Heart left ventricle (tissue), 13 donors: Measurements from ENCODE around the gene COL23A1.

Experiments used
- POLR2A ChIP-seq, 2 donors: fragments of 450-650 bp; IDR thresholded peaks; one replicate each; pipeline ENCODE4 v1.6.1; 2017; ENCODE audit warnings: antibody characterized with exemption in 2 of 2, mild to moderate bottlenecking in 2 of 2, moderate library complexity in 2 of 2
- TF ChIP-seq, protein P1 (sequence below), 12 donors: fragments of 200-600 bp; sonication (generic) in 4 of 12; IDR thresholded peaks; one replicate each; pipeline versions ENCODE4 v1.5.0 to v1.8.0; 2018 to 2022; ENCODE audit warnings: antibody characterized with exemption in 12 of 12, mild to moderate bottlenecking in 5 of 12
- donor health status: ischemic (EF 13 %, LVEDD 7.1; RV severe dilation, severe dysfunction).
- donor health status: DM: no; HTN: yes; CAD: no.
- donor health status: DM: no; HTN: no; CAD: no.
- donor health status: ischemic (EF 25% LVEDD 6.9; RV normal size, moderate dysfunction).
- donor health status: ischemic (EF 25% LVEDD 5.7; RV mildly dilated, moderate dysfunction).
- donor health status: ischemic (EF 35%, LVEDD 5.7; RV mildly dilated, moderate dysfunction).
- donor health status: nonischemic (EF 11% LVEDD 7.7; RV severe dilation, severe dysfunction).
- donor health status: DM: yes; HTN: yes; CAD: no.
- donor health status: PGD.
- donor health status: ischemic (EF 29% LVEDD 5.4; RV normal size, mild dysfunction).
- donor health status: nonischemic (EF 23%, LVEDD 6.1; RV moderate dilation, normal function).

DNA sequence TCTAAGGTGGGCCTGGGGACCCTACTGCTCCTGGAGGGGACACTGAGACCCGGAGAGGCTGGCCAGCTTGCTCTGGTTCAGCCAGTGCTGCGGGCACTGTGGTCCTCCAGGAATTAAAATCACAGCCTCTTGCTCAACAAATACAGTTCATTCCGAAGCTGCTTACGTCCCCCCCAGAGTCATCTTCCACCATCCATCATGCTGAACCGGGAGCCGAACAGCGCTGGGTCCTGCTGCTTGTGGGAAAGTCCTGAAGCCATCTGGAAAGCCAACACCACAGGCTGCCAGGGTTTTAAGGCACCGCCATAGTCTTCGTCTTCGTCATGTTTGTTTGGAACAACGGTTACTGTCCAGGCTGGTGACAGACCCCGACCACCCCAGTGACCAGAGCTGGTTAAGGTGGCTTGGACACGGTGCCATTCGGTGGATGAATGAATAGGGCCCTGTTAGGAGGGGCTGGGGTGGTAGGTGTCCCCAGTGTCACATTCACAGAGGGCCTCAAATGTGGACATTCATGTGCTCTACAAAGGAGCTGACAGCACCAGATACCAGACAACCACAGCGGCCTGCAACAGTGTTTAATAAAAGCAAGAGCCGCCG, 276.0 kb downstream of the COL23A1 start:
- TF ChIP-seq, protein P1, sequence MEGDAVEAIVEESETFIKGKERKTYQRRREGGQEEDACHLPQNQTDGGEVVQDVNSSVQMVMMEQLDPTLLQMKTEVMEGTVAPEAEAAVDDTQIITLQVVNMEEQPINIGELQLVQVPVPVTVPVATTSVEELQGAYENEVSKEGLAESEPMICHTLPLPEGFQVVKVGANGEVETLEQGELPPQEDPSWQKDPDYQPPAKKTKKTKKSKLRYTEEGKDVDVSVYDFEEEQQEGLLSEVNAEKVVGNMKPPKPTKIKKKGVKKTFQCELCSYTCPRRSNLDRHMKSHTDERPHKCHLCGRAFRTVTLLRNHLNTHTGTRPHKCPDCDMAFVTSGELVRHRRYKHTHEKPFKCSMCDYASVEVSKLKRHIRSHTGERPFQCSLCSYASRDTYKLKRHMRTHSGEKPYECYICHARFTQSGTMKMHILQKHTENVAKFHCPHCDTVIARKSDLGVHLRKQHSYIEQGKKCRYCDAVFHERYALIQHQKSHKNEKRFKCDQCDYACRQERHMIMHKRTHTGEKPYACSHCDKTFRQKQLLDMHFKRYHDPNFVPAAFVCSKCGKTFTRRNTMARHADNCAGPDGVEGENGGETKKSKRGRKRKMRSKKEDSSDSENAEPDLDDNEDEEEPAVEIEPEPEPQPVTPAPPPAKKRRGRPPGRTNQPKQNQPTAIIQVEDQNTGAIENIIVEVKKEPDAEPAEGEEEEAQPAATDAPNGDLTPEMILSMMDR (IDR thresholded peaks at IDR 0.05) = no peak
- no peak for TF ChIP-seq POLR2A (IDR thresholded peaks at IDR 0.05)
